Fibroblast of skin of left quadriceps (primary cell): Measurements from ENCODE around the gene ZNF552.
A peak's percentile ranks its signal among the peaks of the same experiment; 100 is the strongest.
"Not testable (repeated sequence)": the region's sequence is repeated elsewhere in the genome, so short reads cannot be mapped to it uniquely, and the experiment has no call there.

ENCODE experiments used
- DNase-seq, 2 experiments: peaks; one replicate each; pipeline ENCODE4 v3.0.0-alpha.2; 2013; ENCODE audit warnings: low read depth in 2 of 2

ZNF552 gene

GRCh38 chr19:57818378-57818777, 3.7 kb upstream of the ZNF552 start:
- no peak for DNase-seq

- no peak for DNase-seq
These were observed 3.3 kb upstream of the ZNF552 start for GRCh38 chr19:57817976-57818375.

GRCh38 chr19:57816652-57817051, 1.9 kb upstream of the ZNF552 start:
- no peak for DNase-seq

GRCh38 chr19:57815247-57816075, 748 bp upstream of the ZNF552 start:
- DNase-seq = no peak

- no peak for DNase-seq
These were observed 701 bp downstream of the ZNF552 start for GRCh38 chr19:57813919-57814504.

GRCh38 chr19:57812975-57813820, 1.5 kb downstream of the ZNF552 start:
- not testable (repeated sequence) for DNase-seq

GRCh38 chr19:57812226-57812625, 2.5 kb downstream of the ZNF552 start:
- no peak for DNase-seq

GRCh38 chr19:57810410-57811295, 4.1 kb downstream of the ZNF552 start:
- not testable (repeated sequence) for DNase-seq

GRCh38 chr19:57807541-57807940, 7.2 kb downstream of the ZNF552 start:
- no peak for DNase-seq

GRCh38 chr19:57803594-57804325, 11.0 kb downstream of the ZNF552 start:
- peak; percentile 96 for DNase-seq

GRCh38 chr19:57803265-57803593, 11.5 kb downstream of the ZNF552 start:
- DNase-seq = no peak

GRCh38 chr19:57802269-57802668, 12.4 kb downstream of the ZNF552 start:
- no peak for DNase-seq

- DNase-seq = no peak
These were observed 14.0 kb downstream of the ZNF552 start for GRCh38 chr19:57800696-57801095.

GRCh38 chr19:57796580-57796979, 18.1 kb downstream of the ZNF552 start:
- DNase-seq = not testable (repeated sequence)

GRCh38 chr19:57789288-57789687, 25.4 kb downstream of the ZNF552 start:
- no peak for DNase-seq

- DNase-seq = no peak
These were observed 26.5 kb downstream of the ZNF552 start for GRCh38 chr19:57788114-57788692.

GRCh38 chr19:57786906-57787305, 27.8 kb downstream of the ZNF552 start:
- no peak for DNase-seq

GRCh38 chr19:57786286-57786685, 28.4 kb downstream of the ZNF552 start:
- DNase-seq = no peak

- no peak for DNase-seq
These were observed 35.4 kb downstream of the ZNF552 start for GRCh38 chr19:57779220-57779845.

- no peak for DNase-seq
These were observed 36.4 kb downstream of the ZNF552 start for GRCh38 chr19:57778336-57778735.
